ENCODE measurements around the gene ANXA9. TPM values are rescaled to one million over a fixed set of nuclear protein-coding genes. Genes with fewer than 3 reads are reported as not detected.

ANXA9 gene
- total RNA-seq, 1 donor from 2014 or later: not detected

- peaks cover 8% of the 10 kb centered on the region for H3K36me3 Mint-ChIP-seq (ENCODE audit: low read depth)
- ChIA-PET POLR2A (interaction anchor here (0.6 kb wide), 1 partner anchor 12 kb away, joined by 11 read pairs; no protein-coding TSS in a partner anchor), CTCF (no interaction called here)
- DNase-seq: no peak
- no peak overlapping the region for H3K27ac Mint-ChIP-seq
- no peaks in the 10 kb centered on the region for H3K9me3 Mint-ChIP-seq
- ATAC-seq (ENCODE audit: low read depth): no peak
- no peak overlapping the region for H3K4me3 Mint-ChIP-seq
- TF ChIP-seq CTCF (IDR thresholded peaks at IDR 0.05): no peak
- intact Hi-C loops (cut with micrococcal nuclease): no loop called here
- H3K4me1 Mint-ChIP-seq: no peaks in the 10 kb centered on the region
- H3K27me3 Mint-ChIP-seq: no peaks in the 10 kb centered on the region
Observed at GRCh38 chr1:150992626-150993025, 10.5 kb downstream of the ANXA9 start.

- intact Hi-C loops (cut with micrococcal nuclease): no loop called here
- H3K9me3 Mint-ChIP-seq: no peaks in the 10 kb centered on the region
- H3K27me3 Mint-ChIP-seq: no peaks in the 10 kb centered on the region
- ChIA-PET POLR2A (interaction anchor here (0.6 kb wide), 2 partner anchors 57 to 478 kb away, joined by 3 to 5 read pairs; partner anchors contain the start of gene FALEC), CTCF (interaction anchor here (0.9 to 2.6 kb wide), 5 partner anchors 9 to 374 kb away, joined by 3 to 7 read pairs (median 3); no protein-coding TSS in a partner anchor)
- DNase-seq (no peak), ATAC-seq (ENCODE audit: low read depth) (no peak)
- no peak for TF ChIP-seq CTCF (IDR thresholded peaks at IDR 0.05)
- H3K4me3 Mint-ChIP-seq: no peak overlapping the region
- no peak overlapping the region for H3K27ac Mint-ChIP-seq
- peaks cover 21% of the 10 kb centered on the region for H3K36me3 Mint-ChIP-seq (ENCODE audit: low read depth)
- no peaks in the 10 kb centered on the region for H3K4me1 Mint-ChIP-seq
Observed at GRCh38 chr1:150994248-150994647, 12.2 kb downstream of the ANXA9 start.

DNA sequence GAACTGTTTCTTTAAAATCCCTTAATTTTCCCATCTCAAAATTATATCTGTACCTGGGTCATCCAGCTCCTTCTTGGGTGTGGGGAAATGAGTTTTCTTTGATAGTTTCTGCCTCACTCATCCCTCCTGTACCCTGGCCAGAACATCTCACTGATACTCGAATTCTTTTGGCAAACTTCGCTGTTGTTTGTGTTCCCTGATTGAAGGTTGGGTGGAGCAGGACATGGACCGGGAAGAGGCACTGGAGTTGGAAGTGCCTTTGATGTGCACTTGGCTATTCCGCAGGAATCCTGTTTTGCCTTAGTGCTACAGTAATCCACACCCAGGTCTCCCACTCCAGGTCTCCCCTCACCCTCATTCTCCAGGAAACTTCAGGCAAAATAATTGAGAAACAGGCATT, 13.4 kb downstream of the ANXA9 start:
- intact Hi-C loops (cut with micrococcal nuclease): no loop called here
- ChIA-PET POLR2A (interaction anchor here (0.9 to 1.5 kb wide), 2 partner anchors 12 to 22 kb away, joined by 3 to 4 read pairs; partner anchors contain the start of gene MINDY1), CTCF (interaction anchor here (0.9 to 2.6 kb wide), 14 partner anchors 8 to 743 kb away, joined by 3 to 19 read pairs (median 4); partner anchors contain the start of genes ANXA9 and MINDY1)
- TF ChIP-seq CTCF (IDR thresholded peaks at IDR 0.05): no peak
- H3K9me3 Mint-ChIP-seq: no peaks in the 10 kb centered on the region
- DNase-seq (no peak), ATAC-seq (ENCODE audit: low read depth) (no peak)
- H3K27me3 Mint-ChIP-seq: no peaks in the 10 kb centered on the region
- H3K4me1 Mint-ChIP-seq: no peaks in the 10 kb centered on the region
- no peak overlapping the region for H3K4me3 Mint-ChIP-seq
- peaks cover 26% of the 10 kb centered on the region for H3K36me3 Mint-ChIP-seq (ENCODE audit: low read depth)
- H3K27ac Mint-ChIP-seq: no peak overlapping the region

DNA sequence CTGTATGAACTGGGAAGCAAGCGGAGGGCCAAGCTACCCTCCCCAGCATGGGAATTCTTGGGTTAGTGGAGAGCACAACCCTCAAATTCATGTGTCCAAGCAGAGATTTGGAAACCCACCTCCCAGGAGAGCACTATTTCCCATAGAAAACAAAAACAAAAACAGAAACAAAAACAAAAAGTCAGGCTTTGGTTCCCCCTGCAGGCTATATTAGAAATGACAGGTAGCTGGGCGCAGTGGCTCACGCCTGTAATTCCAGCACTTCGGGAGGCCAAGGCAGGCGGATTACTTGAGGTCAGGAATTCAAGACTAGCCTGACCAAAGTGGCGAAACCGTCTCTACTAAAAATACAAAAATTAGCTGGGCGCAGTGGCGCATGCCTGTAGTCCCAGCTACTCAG, 13.8 kb downstream of the ANXA9 start:
- DNase-seq (no peak), ATAC-seq (ENCODE audit: low read depth) (peak; percentile 34)
- no peak for TF ChIP-seq CTCF (IDR thresholded peaks at IDR 0.05)
- Mint-ChIP-seq H3K4me3 (no peak overlapping the region), H3K27ac (no peak overlapping the region), H3K4me1 (no peaks in the 10 kb centered on the region), H3K9me3 (no peaks in the 10 kb centered on the region), H3K27me3 (no peaks in the 10 kb centered on the region), H3K36me3 (ENCODE audit: low read depth) (peaks cover 26% of the 10 kb centered on the region)
- ChIA-PET POLR2A (interaction anchor here (1.5 kb wide), 1 partner anchor 11 kb away, joined by 4 read pairs; the partner anchor contains the start of gene MINDY1), CTCF (interaction anchor here (0.6 to 2.6 kb wide), 16 partner anchors 9 to 744 kb away, joined by 3 to 19 read pairs (median 4); partner anchors contain the start of genes ANXA9 and MINDY1)
- intact Hi-C loops (cut with micrococcal nuclease): loop anchor here (1.0 kb wide), 1 partner anchor 532 kb away; no protein-coding TSS in a partner anchor

DNA sequence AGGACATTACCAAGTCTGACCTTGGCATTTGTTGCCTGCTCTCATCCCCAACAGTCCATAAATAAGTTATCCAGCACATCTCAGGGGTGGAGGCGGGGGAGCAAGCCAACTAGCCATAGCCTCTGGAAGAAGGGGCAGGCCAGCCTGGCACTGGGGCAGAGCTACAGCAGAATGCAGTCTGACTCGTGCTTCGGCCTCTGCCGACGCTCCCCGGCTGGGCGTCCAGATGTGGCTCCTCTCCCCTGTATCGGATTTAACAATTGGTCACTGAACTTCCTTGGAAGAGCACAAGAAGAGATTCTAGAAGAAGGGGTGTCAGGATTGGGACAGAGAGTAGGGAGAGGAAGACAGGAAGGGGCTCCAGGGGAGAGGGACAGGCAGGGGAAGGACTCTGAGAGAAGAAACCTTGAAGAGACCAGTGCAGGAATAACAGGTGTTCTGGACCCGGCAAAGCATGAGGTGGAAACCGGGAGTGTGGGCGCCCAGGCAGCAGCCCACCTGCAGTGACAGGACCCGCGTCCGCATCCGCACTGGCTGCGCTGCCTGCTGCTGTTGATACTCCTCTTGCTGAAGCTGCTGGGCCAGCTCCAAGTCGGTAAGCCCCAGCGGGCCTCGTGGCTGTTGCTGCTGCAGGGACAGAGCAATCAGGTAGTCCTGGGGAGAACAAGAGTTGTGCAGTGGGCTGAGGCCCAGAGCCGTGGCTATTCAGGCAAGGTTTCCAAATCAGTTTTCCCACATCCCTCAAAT, 15.2 kb downstream of the ANXA9 start:
- Mint-ChIP-seq H3K4me1 (no peaks in the 10 kb centered on the region), H3K27ac (no peak overlapping the region), H3K36me3 (ENCODE audit: low read depth) (peaks cover 30% of the 10 kb centered on the region), H3K4me3 (no peak overlapping the region), H3K27me3 (no peaks in the 10 kb centered on the region), H3K9me3 (no peaks in the 10 kb centered on the region)
- TF ChIP-seq CTCF (IDR thresholded peaks at IDR 0.05): no peak
- intact Hi-C loops (cut with micrococcal nuclease): no loop called here
- DNase-seq: no peak
- CTCF ChIA-PET: interaction anchor here (0.6 to 2.2 kb wide), 4 partner anchors 9 to 158 kb away, joined by 3 to 19 read pairs (median 4); partner anchors contain the start of gene MINDY1
- POLR2A ChIA-PET: no interaction called here
- ATAC-seq (ENCODE audit: low read depth): no peak
